ENCODE measurements around the gene EIF4EBP2. TPM values are rescaled to one million over a fixed set of nuclear protein-coding genes. Genes with fewer than 3 reads are reported as not detected.

EIF4EBP2 gene
- total RNA-seq, 1 experiment from 2014 or later, result 93.2 TPM

GRCh38 chr10:70379581-70380176 lies 24.3 kb upstream of the EIF4EBP2 start:
- Mint-ChIP-seq H3K9me3 (peaks cover 4 to 7% of the 10 kb centered on the region in 2 experiments; a peak in 3 of 5 replicates), H3K27ac (no peak overlapping the region), H3K27me3 (ENCODE audit: low read depth) (peaks cover 30% of the 10 kb centered on the region), H3K4me3 (no peak overlapping the region; a peak in 1 of 5 replicates), H3K4me1 (peaks cover 26 to 33% of the 10 kb centered on the region in 2 experiments), H3K36me3 (ENCODE audit: insufficient read depth in 1 of 3, low read depth in 3 of 3) (peaks cover 4 to 17% (median 14%) of the 10 kb centered on the region in 3 experiments; a peak in 5 of 7 replicates)
- TF ChIP-seq CTCF (conservative IDR thresholded peaks at IDR 0.05), result peak; percentile 92
- Histone ChIP-seq H4K91ac (ENCODE audit: insufficient read length, low read depth, low read length) (no peak overlapping the region), H3K4me2 (ENCODE audit: insufficient read depth, insufficient read length, low read length) (no peak overlapping the region), H3K4me1 (ENCODE audit: insufficient read depth, low read length) (no peaks in the 10 kb centered on the region; the same call in 1 of the 2 replicates), H4K20me1 (ENCODE audit: control insufficient read depth, insufficient read depth, insufficient read length) (no peaks in the 10 kb centered on the region), H2BK20ac (ENCODE audit: low read depth, low read length, poor library complexity, severe bottlenecking) (no peak overlapping the region), H3K79me1 (ENCODE audit: insufficient read depth, low read depth, low read length, poor library complexity, severe bottlenecking) (no peaks in the 10 kb centered on the region), H3K56ac (ENCODE audit: insufficient read length, low read depth, low read length) (no peak overlapping the region), H2BK120ac (ENCODE audit: low read depth, low read length, poor library complexity, severe bottlenecking) (no peak overlapping the region), H4K5ac (ENCODE audit: insufficient read length, low read depth, low read length) (no peak overlapping the region), H3K27me3 (ENCODE audit: insufficient read depth, low read length) (no peaks in the 10 kb centered on the region; the same call in 1 of the 2 replicates), H2BK5ac (ENCODE audit: insufficient read length, low read length) (no peak overlapping the region), H3K23ac (ENCODE audit: insufficient read length, low read depth, low read length) (no peak overlapping the region), H4K8ac (replicated peaks; ENCODE audit: insufficient read length, low read depth, low read length) (no peak overlapping the region), H3K4ac (ENCODE audit: low read depth, low read length) (no peak overlapping the region), H3K9me3 (ENCODE audit: control insufficient read depth, low read depth, low read length) (no peaks in the 10 kb centered on the region), H3K14ac (ENCODE audit: insufficient read depth, low read length) (no peak overlapping the region), H2AK5ac (ENCODE audit: insufficient read length, low read length) (no peak overlapping the region), H2BK15ac (ENCODE audit: low read depth, low read length) (no peak overlapping the region), H3K27ac (ENCODE audit: insufficient read length, low read depth, low read length) (no peak overlapping the region), H2AFZ (ENCODE audit: low read length) (no peak overlapping the region), H3K18ac (ENCODE audit: insufficient read length, low read depth, low read length) (no peak overlapping the region), H3K79me2 (ENCODE audit: insufficient read depth, low read length) (no peaks in the 10 kb centered on the region), H3K23me2 (ENCODE audit: insufficient read length, low read depth, low read length, poor library complexity, severe bottlenecking) (peaks cover 10% of the 10 kb centered on the region), H3T11ph (ENCODE audit: low read length) (no peak overlapping the region), H2BK12ac (ENCODE audit: insufficient read length, low read depth, low read length) (no peak overlapping the region), H3K9ac (ENCODE audit: extremely low read depth, insufficient read length, low read length) (no peak overlapping the region)
- peak; percentile 64 for DNase-seq
- WGBS (ENCODE audit: extremely low coverage, insufficient read length, low lambda C conversion rate), result no CpG with 5 or more reads among the region's 14 CpGs

Measured in H9 (cell line).